ENCODE results near the gene SPRED1. TPM values are rescaled to one million over a fixed set of nuclear protein-coding genes. Genes with fewer than 3 reads are reported as not detected.
A peak's percentile ranks its signal among the peaks of the same experiment; 100 is the strongest.

Gene SPRED1
- total and polyA plus RNA-seq, 2 experiments from 2014 or later, result 11.4 to 44.0 TPM

GRCh38 chr15:38406436-38406835 is 153.8 kb downstream of the SPRED1 start:
- ATAC-seq (no peak), DNase-seq (ENCODE audit: low spot score) (no peak)
- Mint-ChIP-seq H3K36me3 (ENCODE audit: low read depth) (no peaks in the 10 kb centered on the region), H3K27ac (no peak overlapping the region), H3K4me3 (no peak overlapping the region), H3K4me1 (peaks cover 3% of the 10 kb centered on the region; the same call in 1 of the 3 replicates), H3K27me3 (ENCODE audit: insufficient read depth, low read depth, poor library complexity) (no peaks in the 10 kb centered on the region), H3K9me3 (peaks cover 11% of the 10 kb centered on the region; the same call in 1 of the 3 replicates)
- TF ChIP-seq ZNF462 (CRISPR knock-in tag; IDR thresholded peaks at IDR 0.05) (no peak), NANOG (IDR thresholded peaks at IDR 0.05; ENCODE audit: borderline replicate concordance) (no peak), STAT1 (IDR thresholded peaks at IDR 0.05; ENCODE audit: unreplicated experiment) (no peak), ZNF331 (CRISPR knock-in tag; IDR thresholded peaks at IDR 0.05; ENCODE audit: low read depth) (no peak), ZNF114 (CRISPR knock-in tag; IDR thresholded peaks at IDR 0.05) (no peak)
- Histone ChIP-seq H3K36me3 (ENCODE audit: insufficient read depth) (no peaks in the 10 kb centered on the region), H3K4me3 (no peak overlapping the region), H2AFZ (0 out of 2 replicates have a peak overlapping the region, but pooled peaks have one; percentile 60), H3K27me3 (ENCODE audit: insufficient read depth) (no peaks in the 10 kb centered on the region), H3K27ac (ENCODE audit: low read depth) (no peak overlapping the region), H3K9me2 (ENCODE audit: insufficient read depth) (no peaks in the 10 kb centered on the region), H3F3A (replicated peaks; ENCODE audit: low read depth) (no peaks in the 10 kb centered on the region), H3K4me1 (ENCODE audit: insufficient read depth) (no peaks in the 10 kb centered on the region), H3K79me2 (replicated peaks; ENCODE audit: insufficient read depth) (no peaks in the 10 kb centered on the region), H4K20me1 (replicated peaks; ENCODE audit: insufficient read depth) (no peaks in the 10 kb centered on the region), H3K4me2 (no peak overlapping the region)

Other genes with a start within 250 kb of the SPRED1 start
- gene FAM98B, start 201.3 kb downstream of the SPRED1 start, total RNA-seq (2014; rRNA removed; shearing (Covaris generic)), result 30.8 and 32.5 TPM in 2 replicates
- gene FAM98B, start 201.3 kb downstream of the SPRED1 start, polyA plus RNA-seq (2016; fragmentation: Nextera tagmentation; extraction: Ambion mirVana), result 10.1 and 11.6 TPM in 2 replicates

All from GM23338 (cell line).